CD14-positive monocyte (primary cell): ENCODE results near the gene ENTPD2. TPM values are rescaled to one million over a fixed set of nuclear protein-coding genes. Genes with fewer than 3 reads are reported as not detected.

Experiments used
- DNase-seq, 3 donors: peaks; one replicate each; pipeline ENCODE4 v3.0.0-alpha.2; 2011 to 2022
- H2AFZ ChIP-seq: 2 replicates; pipeline ENCODE4 v1.6.0; 2012; ENCODE audit warnings: mild to moderate bottlenecking, low read depth, low read length, inconsistent platforms; ENCODE audit not compliant: insufficient read depth, poor library complexity, severe bottlenecking
- H3K27ac ChIP-seq, 2 donors: 1 replicate in 1 of 2; 2 replicates in 1 of 2; pipeline ENCODE4 v1.5.1; 2012 to 2013; ENCODE audit warnings: low read length in 2 of 2, control low read depth in 1 of 2, inconsistent platforms in 1 of 2, low read depth in 1 of 2, mild to moderate bottlenecking in 1 of 2
- H3K27me3 ChIP-seq, 2 donors: one replicate each; pipeline versions ENCODE4 v1.6.0 to v1.6.1; 2011 to 2013; ENCODE audit warnings: low read length in 2 of 2; ENCODE audit not compliant: control insufficient read depth in 2 of 2, insufficient read depth in 2 of 2
- H3K36me3 ChIP-seq, 2 donors: replicated peaks in 1 of 2; 1 replicate in 1 of 2; 2 replicates in 1 of 2; pipeline versions ENCODE4 v1.5.1 to v1.6.1; 2012 to 2013; ENCODE audit warnings: low read length in 2 of 2, control low read depth in 1 of 2, inconsistent platforms in 1 of 2, mild to moderate bottlenecking in 1 of 2; ENCODE audit not compliant: insufficient read depth in 2 of 2, control insufficient read depth in 1 of 2
- H3K4me1 ChIP-seq, 2 donors: 1 replicate in 1 of 2; 2 replicates in 1 of 2; pipeline versions ENCODE4 v1.5.1 to v1.6.1; 2012 to 2013; ENCODE audit warnings: low read length in 2 of 2, control low read depth in 1 of 2, inconsistent platforms in 1 of 2, mild to moderate bottlenecking in 1 of 2, moderate library complexity in 1 of 2; ENCODE audit not compliant: insufficient read depth in 2 of 2, control insufficient read depth in 1 of 2
- H3K4me2 ChIP-seq: replicated peaks from 2 replicates; pipeline ENCODE3; 2012; ENCODE audit warnings: low read length, moderate library complexity, mild to moderate bottlenecking; ENCODE audit not compliant: poor library complexity, severe bottlenecking; ENCODE audit errors: extremely low read depth
- H3K4me3 ChIP-seq, 3 experiments: fragments of 200-600 bp in 1 of 3; sonication (generic) in 1 of 3; replicated peaks in 1 of 3; 1 replicate in 2 of 3; 2 replicates in 1 of 3; pipeline ENCODE4 v1.5.1; 2011 to 2013; ENCODE audit warnings: low read length in 3 of 3, mild to moderate bottlenecking in 3 of 3, control low read depth in 2 of 3, low read depth in 2 of 3, inconsistent platforms in 1 of 3, moderate library complexity in 1 of 3
- H3K79me2 ChIP-seq: 2 replicates; pipeline ENCODE4 v1.6.0; 2012; ENCODE audit warnings: mild to moderate bottlenecking, control low read depth, inconsistent platforms, low read length, moderate library complexity; ENCODE audit not compliant: insufficient read depth
- H3K9ac ChIP-seq: 2 replicates; pipeline ENCODE4 v1.6.0; 2017; ENCODE audit warnings: low read length, mild to moderate bottlenecking; ENCODE audit not compliant: insufficient read depth, poor library complexity, severe bottlenecking
- H3K9me3 ChIP-seq, 2 donors: replicated peaks in 1 of 2; 1 replicate in 1 of 2; 2 replicates in 1 of 2; pipeline versions ENCODE4 v1.5.1 to v1.6.1; 2012 to 2013; ENCODE audit warnings: low read length in 2 of 2, control low read depth in 1 of 2; ENCODE audit not compliant: control insufficient read depth in 1 of 2, insufficient read depth in 1 of 2
- H4K20me1 ChIP-seq: 2 replicates; pipeline ENCODE4 v1.6.0; 2012; ENCODE audit warnings: mild to moderate bottlenecking, low read length, control low read depth, moderate library complexity; ENCODE audit not compliant: insufficient read depth
- H3K27ac Mint-ChIP-seq, 7 donors: one replicate each; pipeline ENCODE4 v1.8.0; 2020; ENCODE audit warnings: mild to moderate bottlenecking in 7 of 7, mixed read lengths in 7 of 7, moderate library complexity in 6 of 7, inconsistent platforms in 2 of 7
- H3K27me3 Mint-ChIP-seq, 3 donors: one replicate each; pipeline ENCODE4 v1.8.0; 2021 to 2022; ENCODE audit warnings: low read depth in 3 of 3, mild to moderate bottlenecking in 3 of 3, mixed read lengths in 3 of 3, moderate library complexity in 3 of 3, inconsistent platforms in 1 of 3
- H3K36me3 Mint-ChIP-seq, 2 donors: one replicate each; pipeline ENCODE4 v1.8.0; 2020; ENCODE audit warnings: mixed read lengths in 2 of 2, inconsistent platforms in 1 of 2, mild to moderate bottlenecking in 1 of 2
- H3K4me1 Mint-ChIP-seq: one replicate; pipeline ENCODE4 v1.8.0; 2020; ENCODE audit warnings: mild to moderate bottlenecking, mixed read lengths
- H3K4me3 Mint-ChIP-seq, 2 donors: one replicate each; pipeline ENCODE4 v1.8.0; 2020; ENCODE audit warnings: mild to moderate bottlenecking in 2 of 2, mixed read lengths in 2 of 2, moderate library complexity in 1 of 2
- H3K9me3 Mint-ChIP-seq, 7 donors: one replicate each; pipeline ENCODE4 v1.8.0; 2020 to 2022; ENCODE audit warnings: mixed read lengths in 7 of 7, mild to moderate bottlenecking in 6 of 7, moderate library complexity in 6 of 7, inconsistent platforms in 2 of 7
- CTCF ChIP-seq: fragments of 200-600 bp; IDR thresholded peaks from one replicate; pipeline ENCODE4 v1.8.0; 2022; ENCODE audit warnings: antibody characterized with exemption, mild to moderate bottlenecking
- WGBS: methylation state at CpG from one replicate; pipeline ENCODE4 v1.1.5; 2013; ENCODE audit warnings: missing lambda C conversion rate; ENCODE audit not compliant: insufficient coverage; 5-methylcytosine and 5-hydroxymethylcytosine counted together
- intact Hi-C, 2 donors: fragments of 100-400 bp; cut with micrococcal nuclease; formaldehyde crosslinking; loops; one replicate each; pipeline versions ENCODE4 v1.15.0 to v1.15.1; 2023
- polyA plus RNA-seq, 3 donors: library from polyadenylated mRNA; depleted of rRNA in 1 of 3; unstranded in 2 of 3; stranded (reverse) in 1 of 3; fragments of 300-500 nt in 2 of 3; fragments of >200 nt in 1 of 3; fragmentation: Illumina TruSeq in 2 of 3; gene quantifications; 1 replicate in 2 of 3; 2 replicates in 1 of 3; pipeline ENCODE4 v1.2.3, GENCODE V29; 2012 to 2021

Gene ENTPD2
- polyA plus RNA-seq, 3 donors, result not detected

GRCh38 chr9:137070906-137071275 is 17.0 kb upstream of the ENTPD2 start:
- Mint-ChIP-seq H3K4me1 (peaks cover 64% of the 10 kb centered on the region), H3K27me3 (peaks cover 0 to 3% (median 3%) of the 10 kb centered on the region in 3 donors), H3K4me3 (peak overlapping the region; percentile 75 to 91), H3K36me3 (peaks cover 0 to 7% of the 10 kb centered on the region in 2 donors), H3K27ac (peak overlapping the region; percentile 77 to 96 (median 89)), H3K9me3 (peaks cover 0 to 4% (median 2%) of the 10 kb centered on the region in 7 donors)
- H3K27me3 ChIP-seq, result peaks cover 0 to 5% of the 10 kb centered on the region in 2 donors
- peaks cover 41 to 77% of the 10 kb centered on the region in 2 donors for H3K4me1 ChIP-seq
- peak overlapping the region; percentile 76 for H3K4me2 ChIP-seq
- peak overlapping the region; percentile 48 for H3K9ac ChIP-seq
- no peak for TF ChIP-seq CTCF
- no peaks in the 10 kb centered on the region for H4K20me1 ChIP-seq
- intact Hi-C loops, result loop anchor here in 1 of 2 donors (2.0 kb wide), 1 partner anchor 16 kb away; the partner anchor contains the start of gene MAN1B1
- peak overlapping the region; percentile 76 for H2AFZ ChIP-seq
- DNase-seq, result no peak
- H3K4me3 ChIP-seq, result peak overlapping the region; percentile 2 to 71 (median 39)
- peaks cover 6% of the 10 kb centered on the region for H3K79me2 ChIP-seq
- 23% methylated on average over 5 of the region's 6 CpGs for WGBS
- peak overlapping the region; percentile 53 to 56 for H3K27ac ChIP-seq
- H3K9me3 ChIP-seq, result no peaks in the 10 kb centered on the region
- H3K36me3 ChIP-seq, result no peaks in the 10 kb centered on the region

GRCh38 chr9:137070201-137070905 is 16.5 kb upstream of the ENTPD2 start, which contains the start of gene SAPCD2:
Gene SAPCD2 (minus strand): TSS chr9:137070557. CDS start chr9:137070460, 97 bp downstream.
- Histone ChIP-seq H3K79me2 (peaks cover 6% of the 10 kb centered on the region), H3K9ac (peak within 1 kb of the TSS; percentile 48), H4K20me1 (no peaks in the 10 kb centered on the region), H2AFZ (peak within 1 kb of the TSS; percentile 76), H3K36me3 (no peaks in the 10 kb centered on the region), H3K27ac (peak within 1 kb of the TSS; percentile 53 to 56), H3K4me2 (peak within 1 kb of the TSS; percentile 76), H3K9me3 (no peaks in the 10 kb centered on the region), H3K27me3 (peaks cover 0 to 5% of the 10 kb centered on the region in 2 donors), H3K4me1 (peaks cover 41 to 71% of the 10 kb centered on the region in 2 donors), H3K4me3 (peak within 1 kb of the TSS; percentile 2 to 71 (median 39))
- peak; percentile 90 to 94 (median 91) for DNase-seq
- Mint-ChIP-seq H3K27me3 (peaks cover 0 to 3% (median 1%) of the 10 kb centered on the region in 3 donors), H3K27ac (peak within 1 kb of the TSS; percentile 77 to 96 (median 89)), H3K36me3 (peaks cover 3 to 12% of the 10 kb centered on the region in 2 donors), H3K9me3 (peaks cover 0 to 4% (median 2%) of the 10 kb centered on the region in 7 donors), H3K4me3 (peak within 1 kb of the TSS; percentile 75 to 91), H3K4me1 (peaks cover 61% of the 10 kb centered on the region)
- intact Hi-C loops, result loop anchor here in 1 of 2 donors (2.0 kb wide), 1 partner anchor 16 kb away; the partner anchor contains the start of gene MAN1B1
- under 1% methylated on average over 67 of the region's 74 CpGs for WGBS
- no peak for TF ChIP-seq CTCF
